Psoas muscle (tissue), 8 donors: Measurements from ENCODE around the gene TUBA4B. TPM values are rescaled to one million over a fixed set of nuclear protein-coding genes. Genes with fewer than 3 reads are reported as not detected.
"Not testable (repeated sequence)": the region's sequence is repeated elsewhere in the genome, so short reads cannot be mapped to it uniquely, and the experiment has no call there.

ENCODE experiments used
- ATAC-seq, 4 donors: fragments of 200-7000 bp; cut with Tn5 transposase; one replicate each; pipeline ENCODE4 v1.9.1; 2020; ENCODE audit warnings: moderate library complexity in 3 of 4, mild to moderate bottlenecking in 2 of 4
- DNase-seq, 2 donors: peaks; one replicate each; pipeline ENCODE4 v3.0.0-alpha.2; 2020
- H3K27ac ChIP-seq: fragments of 200-600 bp; one replicate; pipeline ENCODE4 v1.8.0; 2022
- H3K27me3 ChIP-seq, 3 donors: fragments of 200-600 bp in 1 of 3; one replicate each; pipeline versions ENCODE4 v1.6.1 to v1.8.0; 2013 to 2022; ENCODE audit warnings: low read length in 2 of 3, mild to moderate bottlenecking in 2 of 3, moderate library complexity in 1 of 3; ENCODE audit not compliant: insufficient read depth in 3 of 3
- H3K36me3 ChIP-seq, 2 donors: fragments of 200-600 bp in 1 of 2; one replicate each; pipeline versions ENCODE4 v1.6.1 to v1.8.0; 2013 to 2022; ENCODE audit warnings: low read depth in 1 of 2, mild to moderate bottlenecking in 1 of 2, moderate library complexity in 1 of 2; ENCODE audit not compliant: insufficient read depth in 1 of 2
- H3K4me1 ChIP-seq: fragments of 200-600 bp; one replicate; pipeline ENCODE4 v1.8.0; 2022
- H3K4me3 ChIP-seq: fragments of 200-600 bp; one replicate; pipeline ENCODE4 v1.8.0; 2022; ENCODE audit warnings: mild to moderate bottlenecking
- H3K9me3 ChIP-seq: fragments of 200-600 bp; one replicate; pipeline ENCODE4 v1.8.0; 2022
- CTCF ChIP-seq: fragments of 200-600 bp; IDR thresholded peaks from one replicate; pipeline ENCODE4 v1.8.0; 2022; ENCODE audit warnings: antibody characterized with exemption
- WGBS, 3 donors: extraction: QIAGEN DNeasy Blood & Tissue Kit; methylation state at CpG; one replicate each; pipeline versions ENCODE4 v1.1.6 to v1.1.7; 2013; 5-methylcytosine and 5-hydroxymethylcytosine counted together
- intact Hi-C, 2 donors: fragments of 100-400 bp; cut with DNase I; formaldehyde crosslinking; loops; one replicate each; pipeline versions ENCODE4 v1.11.0 to v1.14.2; 2022
- polyA plus RNA-seq, 3 donors: library from polyadenylated mRNA; stranded (reverse); fragments of 200-250 nt; gene quantifications; one replicate each; pipeline ENCODE4 v1.2.3, GENCODE V29; 2013
- total RNA-seq, 4 donors: library from RNA; stranded (reverse); fragmentation: NEBNext Ultra II Directional in 2 of 4; extraction: Animal tissue kit (Norgen Biotek cat#: 25700) in 2 of 4; gene quantifications; one replicate each; pipeline versions ENCODE4 v1.2.1 to v1.2.4, GENCODE V29; 2021 to 2023
- donor health status: healthy with polysubstance abuse.
- donor health status: DM: no; HTN: no; CAD: no; lungs with moderate emphysema.
- donor health status: Bipolar disorder and iron deficiency.
- donor health status: healthy.
- donor health status: DM: yes; HTN: yes; CAD: no.
- donor health status: DM: no; HTN: no; CAD: no.
- donor health status: DM: no; HTN: no; CAD: no.
- donor health status: DM: yes; HTN: yes; CAD: no.

Gene TUBA4B
- total and polyA plus RNA-seq, 7 donors = 0.06 TPM; not detected in 6

- no peak for TF ChIP-seq CTCF
- peaks cover 0 to 57% of the 10 kb centered on the region in 2 donors for H3K36me3 ChIP-seq
- no peak overlapping the region for H3K4me3 ChIP-seq
- H3K27me3 ChIP-seq = no peaks in the 10 kb centered on the region
- H3K9me3 ChIP-seq = no peaks in the 10 kb centered on the region
- no peak overlapping the region for H3K27ac ChIP-seq
- 60 to 64% (median 60%) methylated on average over 16 to 17 of the region's 17 CpGs for WGBS, 3 donors
- ATAC-seq (peak; percentile 44 to 76 (median 70)), DNase-seq (no peak)
- intact Hi-C loops = no loop called here
- H3K4me1 ChIP-seq = peaks cover 5% of the 10 kb centered on the region
These were observed 32.9 kb downstream of the TUBA4B start for GRCh38 chr2:219285894-219286425.

- intact Hi-C loops = no loop called here
- Histone ChIP-seq H3K4me3 (no peak overlapping the region), H3K27ac (no peak overlapping the region), H3K27me3 (no peaks in the 10 kb centered on the region), H3K9me3 (no peaks in the 10 kb centered on the region), H3K4me1 (no peaks in the 10 kb centered on the region), H3K36me3 (peaks cover 0 to 51% of the 10 kb centered on the region in 2 donors)
- TF ChIP-seq CTCF = no peak
- ATAC-seq (peak; percentile 10 to 27 (median 14)), DNase-seq (no peak)
- 66 to 75% (median 70%) methylated on average over 12 of the region's 12 CpGs for WGBS, 3 donors
These were observed 33.5 kb downstream of the TUBA4B start for GRCh38 chr2:219286436-219287115.

GRCh38 chr2:219287116-219287440 is 34.0 kb downstream of the TUBA4B start:
- DNase-seq, intact Hi-C loops, H3K4me3 ChIP-seq, ATAC-seq, H3K27ac ChIP-seq, H3K4me1 ChIP-seq, H3K9me3 ChIP-seq, H3K27me3 ChIP-seq: not testable (repeated sequence)
- peaks cover 0 to 46% of the 10 kb centered on the region in 2 donors for H3K36me3 ChIP-seq
- 77 to 90% (median 85%) methylated on average over 6 of the region's 6 CpGs for WGBS, 3 donors

GRCh38 chr2:219287580-219288265 is 34.7 kb downstream of the TUBA4B start:
- WGBS, 3 donors = 77 to 85% (median 80%) methylated on average over 10 of the region's 10 CpGs
- no peak for TF ChIP-seq CTCF
- Histone ChIP-seq H3K27me3 (no peaks in the 10 kb centered on the region), H3K4me1 (no peaks in the 10 kb centered on the region), H3K9me3 (no peaks in the 10 kb centered on the region), H3K36me3 (peaks cover 0 to 40% of the 10 kb centered on the region in 2 donors), H3K4me3 (no peak overlapping the region), H3K27ac (no peak overlapping the region)
- intact Hi-C loops = no loop called here
- no peak for DNase-seq
- ATAC-seq = peak in 1 of 4 donors; percentile 12

GRCh38 chr2:219289195-219289536 is 36.1 kb downstream of the TUBA4B start:
- DNase-seq (no peak), ATAC-seq (no peak)
- Histone ChIP-seq H3K9me3 (no peaks in the 10 kb centered on the region), H3K36me3 (peaks cover 0 to 25% of the 10 kb centered on the region in 2 donors), H3K27ac (peak overlapping the region; percentile 5), H3K4me3 (no peak overlapping the region), H3K27me3 (no peaks in the 10 kb centered on the region), H3K4me1 (no peaks in the 10 kb centered on the region)
- intact Hi-C loops = no loop called here
- 50 to 68% (median 56%) methylated on average over 6 of the region's 6 CpGs for WGBS, 3 donors
- no peak for TF ChIP-seq CTCF
